Measurements from ENCODE around the gene MYO1G.
"Not testable (repeated sequence)": the region's sequence is repeated elsewhere in the genome, so short reads cannot be mapped to it uniquely, and the experiment has no call there.

The MYO1G gene

GRCh38 chr7:44945479-44945878 is 33.3 kb downstream of the MYO1G start:
- Histone ChIP-seq H3K9me3 (ENCODE audit: control insufficient read depth, insufficient read depth, low read depth, low read length) (no peaks in the 10 kb centered on the region), H3K27ac (ENCODE audit: low read depth, low read length) (no peak overlapping the region), H3K36me3 (ENCODE audit: control insufficient read depth, insufficient read depth, low read length) (no peaks in the 10 kb centered on the region), H3K4me1 (ENCODE audit: control insufficient read depth, insufficient read depth, low read length) (no peaks in the 10 kb centered on the region), H3K9ac (ENCODE audit: low read length) (no peak overlapping the region), H3K27me3 (ENCODE audit: control insufficient read depth, insufficient read depth, low read length) (no peaks in the 10 kb centered on the region; the same call in 1 of the 2 replicates), H3K4me3 (ENCODE audit: low read depth, low read length) (no peak overlapping the region)

- Histone ChIP-seq H3K4me1 (ENCODE audit: control insufficient read depth, insufficient read depth, low read length) (no peaks in the 10 kb centered on the region), H3K9me3 (ENCODE audit: control insufficient read depth, insufficient read depth, low read depth, low read length) (no peaks in the 10 kb centered on the region), H3K36me3 (ENCODE audit: control insufficient read depth, insufficient read depth, low read length) (no peaks in the 10 kb centered on the region), H3K4me3 (ENCODE audit: low read depth, low read length) (no peak overlapping the region), H3K9ac (ENCODE audit: low read length) (no peak overlapping the region), H3K27me3 (ENCODE audit: control insufficient read depth, insufficient read depth, low read length) (no peaks in the 10 kb centered on the region), H3K27ac (ENCODE audit: low read depth, low read length) (no peak overlapping the region)
Measured at GRCh38 chr7:44944821-44945220, 34.0 kb downstream of the MYO1G start.

- H3K9ac ChIP-seq (ENCODE audit: low read length), result no peak overlapping the region
- H3K4me1 ChIP-seq (ENCODE audit: control insufficient read depth, insufficient read depth, low read length), result no peaks in the 10 kb centered on the region
- H3K27me3 ChIP-seq (ENCODE audit: control insufficient read depth, insufficient read depth, low read length), result no peaks in the 10 kb centered on the region
- no peaks in the 10 kb centered on the region for H3K9me3 ChIP-seq (ENCODE audit: control insufficient read depth, insufficient read depth, low read depth, low read length)
- H3K4me3 ChIP-seq (ENCODE audit: low read depth, low read length), result no peak overlapping the region
- no peak overlapping the region for H3K27ac ChIP-seq (ENCODE audit: low read depth, low read length)
- no peaks in the 10 kb centered on the region for H3K36me3 ChIP-seq (ENCODE audit: control insufficient read depth, insufficient read depth, low read length)
Measured at GRCh38 chr7:44943631-44944030, 35.2 kb downstream of the MYO1G start.

GRCh38 chr7:44937426-44937825 is 41.4 kb downstream of the MYO1G start:
- Histone ChIP-seq H3K9ac (ENCODE audit: low read length) (no peak overlapping the region), H3K27ac (ENCODE audit: low read depth, low read length) (no peak overlapping the region), H3K4me3 (ENCODE audit: low read depth, low read length) (no peak overlapping the region), H3K27me3 (ENCODE audit: control insufficient read depth, insufficient read depth, low read length) (peaks cover 3% of the 10 kb centered on the region; the same call in 1 of the 2 replicates), H3K4me1 (ENCODE audit: control insufficient read depth, insufficient read depth, low read length) (no peaks in the 10 kb centered on the region), H3K9me3 (ENCODE audit: control insufficient read depth, insufficient read depth, low read depth, low read length) (no peaks in the 10 kb centered on the region), H3K36me3 (ENCODE audit: control insufficient read depth, insufficient read depth, low read length) (no peaks in the 10 kb centered on the region)

GRCh38 chr7:44936322-44936721 is 42.5 kb downstream of the MYO1G start:
- Histone ChIP-seq H3K9ac (ENCODE audit: low read length) (no peak overlapping the region), H3K27ac (ENCODE audit: low read depth, low read length) (no peak overlapping the region), H3K27me3 (ENCODE audit: control insufficient read depth, insufficient read depth, low read length) (peaks cover 3% of the 10 kb centered on the region; the same call in 1 of the 2 replicates), H3K4me3 (ENCODE audit: low read depth, low read length) (no peak overlapping the region), H3K36me3 (ENCODE audit: control insufficient read depth, insufficient read depth, low read length) (no peaks in the 10 kb centered on the region), H3K9me3 (ENCODE audit: control insufficient read depth, insufficient read depth, low read depth, low read length) (no peaks in the 10 kb centered on the region), H3K4me1 (ENCODE audit: control insufficient read depth, insufficient read depth, low read length) (no peaks in the 10 kb centered on the region)

- H3K4me1 ChIP-seq (ENCODE audit: control insufficient read depth, insufficient read depth, low read length), result no peaks in the 10 kb centered on the region
- H3K36me3 ChIP-seq (ENCODE audit: control insufficient read depth, insufficient read depth, low read length), result no peaks in the 10 kb centered on the region
- no peak overlapping the region for H3K27ac ChIP-seq (ENCODE audit: low read depth, low read length)
- peaks cover 3% of the 10 kb centered on the region; the same call in 1 of the 2 replicates for H3K27me3 ChIP-seq (ENCODE audit: control insufficient read depth, insufficient read depth, low read length)
- no peaks in the 10 kb centered on the region for H3K9me3 ChIP-seq (ENCODE audit: control insufficient read depth, insufficient read depth, low read depth, low read length)
- no peak overlapping the region for H3K4me3 ChIP-seq (ENCODE audit: low read depth, low read length)
- H3K9ac ChIP-seq (ENCODE audit: low read length), result no peak overlapping the region
Measured at GRCh38 chr7:44935583-44935982, 43.2 kb downstream of the MYO1G start.

GRCh38 chr7:44935016-44935415 is 43.8 kb downstream of the MYO1G start:
- peaks cover 3% of the 10 kb centered on the region; the same call in 1 of the 2 replicates for H3K27me3 ChIP-seq (ENCODE audit: control insufficient read depth, insufficient read depth, low read length)
- H3K9ac ChIP-seq (ENCODE audit: low read length), result no peak overlapping the region
- no peaks in the 10 kb centered on the region for H3K4me1 ChIP-seq (ENCODE audit: control insufficient read depth, insufficient read depth, low read length)
- no peaks in the 10 kb centered on the region for H3K36me3 ChIP-seq (ENCODE audit: control insufficient read depth, insufficient read depth, low read length)
- no peak overlapping the region for H3K4me3 ChIP-seq (ENCODE audit: low read depth, low read length)
- no peaks in the 10 kb centered on the region for H3K9me3 ChIP-seq (ENCODE audit: control insufficient read depth, insufficient read depth, low read depth, low read length)
- no peak overlapping the region for H3K27ac ChIP-seq (ENCODE audit: low read depth, low read length)

GRCh38 chr7:44934510-44934909 is 44.3 kb downstream of the MYO1G start:
- not testable (repeated sequence) for H3K4me3 ChIP-seq (ENCODE audit: low read depth, low read length); H3K27me3 ChIP-seq (ENCODE audit: control insufficient read depth, insufficient read depth, low read length); H3K36me3 ChIP-seq (ENCODE audit: control insufficient read depth, insufficient read depth, low read length); H3K27ac ChIP-seq (ENCODE audit: low read depth, low read length); H3K9me3 ChIP-seq (ENCODE audit: control insufficient read depth, insufficient read depth, low read depth, low read length); H3K9ac ChIP-seq (ENCODE audit: low read length); H3K4me1 ChIP-seq (ENCODE audit: control insufficient read depth, insufficient read depth, low read length)

GRCh38 chr7:44930921-44931320 is 47.9 kb downstream of the MYO1G start:
- Histone ChIP-seq H3K27ac (ENCODE audit: low read depth, low read length) (no peak overlapping the region), H3K36me3 (ENCODE audit: control insufficient read depth, insufficient read depth, low read length) (no peaks in the 10 kb centered on the region), H3K9me3 (ENCODE audit: control insufficient read depth, insufficient read depth, low read depth, low read length) (no peaks in the 10 kb centered on the region), H3K27me3 (ENCODE audit: control insufficient read depth, insufficient read depth, low read length) (no peaks in the 10 kb centered on the region), H3K9ac (ENCODE audit: low read length) (no peak overlapping the region), H3K4me1 (ENCODE audit: control insufficient read depth, insufficient read depth, low read length) (no peaks in the 10 kb centered on the region), H3K4me3 (ENCODE audit: low read depth, low read length) (no peak overlapping the region)

- no peaks in the 10 kb centered on the region; the same call in 1 of the 2 replicates for H3K27me3 ChIP-seq (ENCODE audit: control insufficient read depth, insufficient read depth, low read length)
- H3K9ac ChIP-seq (ENCODE audit: low read length), result no peak overlapping the region
- no peaks in the 10 kb centered on the region for H3K4me1 ChIP-seq (ENCODE audit: control insufficient read depth, insufficient read depth, low read length)
- peaks cover 4% of the 10 kb centered on the region for H3K9me3 ChIP-seq (ENCODE audit: control insufficient read depth, insufficient read depth, low read depth, low read length)
- H3K36me3 ChIP-seq (ENCODE audit: control insufficient read depth, insufficient read depth, low read length), result no peaks in the 10 kb centered on the region
- H3K4me3 ChIP-seq (ENCODE audit: low read depth, low read length), result no peak overlapping the region
- H3K27ac ChIP-seq (ENCODE audit: low read depth, low read length), result no peak overlapping the region
Measured at GRCh38 chr7:44922351-44922694, 56.5 kb downstream of the MYO1G start.

- Histone ChIP-seq H3K27ac (ENCODE audit: low read depth, low read length) (no peak overlapping the region), H3K4me3 (ENCODE audit: low read depth, low read length) (no peak overlapping the region), H3K36me3 (ENCODE audit: control insufficient read depth, insufficient read depth, low read length) (no peaks in the 10 kb centered on the region), H3K9ac (ENCODE audit: low read length) (no peak overlapping the region), H3K27me3 (ENCODE audit: control insufficient read depth, insufficient read depth, low read length) (no peaks in the 10 kb centered on the region; the same call in 1 of the 2 replicates), H3K9me3 (ENCODE audit: control insufficient read depth, insufficient read depth, low read depth, low read length) (peaks cover 4% of the 10 kb centered on the region), H3K4me1 (ENCODE audit: control insufficient read depth, insufficient read depth, low read length) (no peaks in the 10 kb centered on the region)
Measured at GRCh38 chr7:44921607-44922350, 57.0 kb downstream of the MYO1G start.
